ENCODE data around the gene NIM1K.
"Not testable (repeated sequence)": the region's sequence is repeated elsewhere in the genome, so short reads cannot be mapped to it uniquely, and the experiment has no call there.

The NIM1K gene

DNA sequence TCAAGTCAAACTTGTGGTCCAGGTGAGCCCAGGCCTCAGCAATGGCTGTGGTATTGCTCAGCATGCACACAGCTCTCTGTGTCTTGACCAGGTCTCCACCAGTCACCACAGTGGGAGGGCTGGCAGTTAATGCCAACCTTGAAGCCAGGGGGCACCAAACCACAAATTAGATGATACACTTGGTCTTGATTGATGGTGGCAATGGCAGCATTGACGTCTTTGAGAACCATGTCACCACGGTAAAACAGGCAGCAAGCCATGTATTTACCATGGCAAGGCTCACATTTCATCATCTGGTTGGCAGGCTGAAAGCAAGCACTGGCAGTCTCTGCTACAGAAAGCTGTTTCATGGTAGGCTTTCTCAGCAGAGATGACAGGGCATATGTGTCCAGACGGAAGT is 40.0 kb downstream of the NIM1K start:
- DNase-seq: peak; percentile 89

DNA sequence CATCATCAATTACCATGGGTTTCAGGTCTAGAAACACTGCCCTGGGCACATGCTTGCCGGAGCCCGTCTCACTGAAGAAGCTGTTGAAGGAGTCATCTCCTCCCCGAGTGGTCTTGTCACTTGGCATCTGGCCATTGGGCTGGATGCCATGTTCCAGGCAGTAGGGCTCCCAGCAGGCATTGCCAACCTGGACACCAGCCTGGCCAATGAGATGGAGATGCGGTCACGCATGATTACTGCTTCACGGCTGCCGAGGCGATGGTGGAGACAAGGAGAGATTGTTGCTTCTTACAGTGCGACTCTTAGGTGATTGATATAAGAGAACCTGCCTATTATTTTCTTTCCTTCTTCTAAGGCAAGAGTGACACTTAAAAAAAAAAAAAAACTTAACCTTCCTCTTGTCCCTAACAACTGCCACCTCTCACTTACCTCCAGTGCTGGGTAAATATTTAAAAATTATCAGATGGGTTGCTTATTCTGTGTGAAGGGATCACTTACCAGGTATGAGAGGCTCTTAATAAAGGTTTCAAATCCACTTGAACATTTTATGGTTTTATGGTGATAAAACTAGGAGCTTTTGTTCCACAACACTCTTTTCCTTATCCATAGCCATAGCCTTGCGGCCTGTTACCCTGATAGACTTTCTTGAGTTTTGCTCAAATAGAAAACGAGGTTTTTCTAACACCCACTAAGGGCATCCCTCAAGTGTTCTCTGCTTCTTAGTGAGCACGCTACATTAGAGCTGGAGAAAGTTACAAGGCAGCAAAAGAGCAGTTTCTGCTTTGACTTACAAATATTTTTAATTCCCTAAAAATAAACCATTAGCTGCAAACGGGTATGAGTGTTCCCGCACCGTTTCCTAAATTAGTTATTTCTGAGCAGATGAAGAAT is 41.2 kb downstream of the NIM1K start:
- DNase-seq: peak; percentile 91

DNA sequence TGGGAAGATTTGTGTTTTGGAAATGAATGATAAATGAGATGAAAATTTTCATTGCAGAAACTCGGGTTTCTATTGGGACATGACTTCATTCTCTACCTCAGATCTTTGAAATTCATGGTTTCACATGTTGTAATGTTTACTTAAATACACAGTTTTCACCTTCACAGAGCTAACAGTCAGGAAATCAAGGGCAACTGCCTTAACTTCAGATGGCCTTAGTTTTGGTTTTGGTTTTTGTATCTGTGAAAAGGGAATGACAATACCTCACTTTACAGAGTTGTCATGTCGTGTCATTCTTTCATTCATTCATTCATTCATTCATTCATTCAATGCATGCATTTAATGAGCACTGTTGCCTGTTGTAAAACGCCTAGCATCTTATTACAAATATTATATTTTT is 41.9 kb downstream of the NIM1K start:
- DNase-seq: no peak

DNA sequence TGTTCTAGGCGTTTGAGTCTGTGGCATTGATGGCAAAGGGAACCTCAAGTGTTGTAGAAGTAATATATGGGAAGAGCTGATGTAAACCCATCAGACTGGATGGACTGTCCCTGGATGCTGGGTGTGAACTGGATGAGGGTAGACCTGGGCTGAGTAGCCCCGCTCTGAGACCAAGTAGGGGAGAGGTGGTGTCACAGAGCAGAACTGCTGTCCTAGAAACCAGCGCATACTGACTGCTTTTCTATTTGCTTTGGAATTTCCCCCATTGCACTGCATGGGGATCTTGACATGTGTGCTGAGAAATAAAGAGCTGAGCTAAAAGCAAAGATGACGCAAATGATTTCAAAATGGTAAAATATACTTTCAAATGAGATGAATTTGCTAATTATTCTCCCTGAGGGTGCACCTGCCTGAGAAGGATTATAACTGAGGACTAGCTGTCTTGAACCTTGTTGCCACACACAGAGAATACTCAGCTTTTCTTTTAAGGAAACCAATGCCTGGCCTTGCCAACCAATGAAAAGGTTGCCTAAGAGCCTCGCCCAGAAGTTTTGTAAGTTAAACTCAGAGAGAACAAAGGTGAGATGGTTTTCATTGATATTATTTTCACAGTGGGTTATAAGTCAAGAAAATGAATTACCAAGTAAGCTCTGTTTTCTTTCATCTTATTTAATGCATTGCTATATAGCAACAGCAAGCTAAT is 44.8 kb downstream of the NIM1K start:
- no peak for DNase-seq

DNA sequence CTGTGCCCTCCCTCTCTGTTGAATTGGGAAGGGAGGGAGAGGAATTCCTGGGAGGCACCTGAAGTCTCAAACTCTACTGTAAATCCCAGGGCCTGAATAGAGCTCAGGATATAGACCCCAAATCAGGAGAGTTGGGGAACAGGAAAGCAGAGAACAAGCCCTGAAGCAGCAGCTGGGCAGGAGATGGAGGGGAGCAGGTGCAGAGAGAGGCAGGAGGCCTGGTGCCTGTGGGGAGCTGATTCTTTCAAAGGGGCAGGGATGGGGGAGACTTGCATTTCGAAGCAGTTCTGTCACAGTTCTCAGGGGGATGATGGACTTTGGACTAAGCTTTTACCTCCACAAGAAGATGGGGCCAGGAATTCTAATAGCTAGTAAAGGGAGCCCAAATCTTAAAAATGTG is 50.2 kb downstream of the NIM1K start:
- no peak for DNase-seq

DNA sequence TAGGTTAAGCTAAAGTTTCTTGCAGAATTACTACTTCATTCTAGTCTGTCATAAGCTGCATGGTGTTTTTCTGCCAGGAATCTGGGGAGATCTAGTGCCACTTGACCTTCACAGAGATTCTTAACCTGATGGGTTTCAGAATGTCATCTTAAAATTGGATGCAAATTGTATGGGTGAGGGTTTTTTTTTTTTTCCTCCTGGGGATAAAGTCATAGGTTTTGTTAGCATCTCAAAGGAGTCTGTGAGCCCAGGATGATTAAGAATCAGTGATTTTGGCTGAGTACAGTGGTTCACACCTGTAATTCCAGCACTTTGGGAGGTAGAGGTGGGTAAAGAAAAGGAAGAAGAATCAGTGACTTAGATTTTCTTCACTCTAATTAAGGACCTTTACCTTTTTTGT is 51.2 kb downstream of the NIM1K start:
- DNase-seq: no peak

DNA sequence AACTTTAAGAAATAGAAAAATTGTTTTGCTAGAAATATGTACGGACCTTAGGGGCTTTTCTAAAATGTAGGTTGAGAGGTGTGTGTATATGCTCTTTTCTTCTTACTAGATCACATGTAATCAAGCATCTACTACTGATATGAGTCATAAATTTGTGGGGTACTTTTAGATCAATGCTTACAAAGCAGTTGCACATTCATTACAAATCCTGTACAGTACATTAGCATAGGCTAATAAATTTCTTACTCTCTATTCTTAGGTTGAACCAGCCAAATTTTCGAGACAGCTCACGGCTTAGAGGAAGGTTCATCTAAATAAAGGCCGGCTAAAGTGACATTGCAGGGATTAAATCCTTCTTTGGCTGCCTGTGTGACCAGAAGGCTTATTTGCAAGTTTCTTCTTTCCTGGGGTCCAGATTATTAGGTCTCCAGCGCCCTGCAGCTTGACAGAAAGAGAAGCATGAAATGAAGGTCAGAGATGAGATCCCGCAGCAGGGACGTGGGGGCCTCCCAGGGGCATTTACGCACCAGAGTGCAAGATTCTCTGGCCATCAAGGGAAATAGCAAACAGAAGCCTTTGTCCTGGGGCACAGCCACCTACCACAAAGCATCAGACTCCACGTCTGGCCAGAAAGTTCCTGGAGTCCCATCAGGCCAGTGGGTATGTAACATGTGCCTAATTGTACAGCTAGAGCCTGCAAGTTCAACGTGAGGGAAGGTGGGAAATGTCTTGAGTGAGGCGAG is 53.0 kb downstream of the NIM1K start:
- DNase-seq: no peak

DNA sequence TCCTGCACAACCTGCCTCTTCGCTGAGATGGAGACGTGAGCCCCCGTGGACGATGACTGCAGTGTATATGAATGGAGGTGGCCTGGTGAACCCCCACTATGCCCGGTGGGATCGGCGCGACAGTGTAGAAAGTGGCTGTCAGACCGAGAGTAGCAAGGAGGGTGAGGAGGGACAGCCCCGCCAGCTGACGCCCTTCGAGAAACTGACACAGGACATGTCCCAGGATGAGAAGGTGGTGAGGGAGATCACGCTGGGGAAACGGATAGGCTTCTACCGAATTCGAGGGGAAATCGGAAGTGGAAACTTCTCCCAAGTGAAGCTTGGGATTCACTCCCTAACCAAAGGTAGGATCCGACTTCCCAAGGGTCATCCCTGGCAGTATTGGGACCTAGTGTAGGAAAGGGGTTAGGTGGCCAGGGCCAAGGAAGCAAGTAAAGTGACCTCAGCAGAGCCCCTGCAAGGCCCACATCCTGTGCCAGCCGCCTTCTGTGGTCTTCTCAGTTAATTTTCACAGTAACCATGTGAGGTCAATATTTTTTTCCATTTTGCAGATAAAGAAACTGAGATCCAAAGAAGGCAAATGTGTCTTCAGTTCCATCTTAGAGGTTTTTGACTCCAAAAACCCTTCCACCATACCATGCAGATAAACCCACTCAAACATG is 53.8 kb downstream of the NIM1K start:
- DNase-seq: no peak

DNA sequence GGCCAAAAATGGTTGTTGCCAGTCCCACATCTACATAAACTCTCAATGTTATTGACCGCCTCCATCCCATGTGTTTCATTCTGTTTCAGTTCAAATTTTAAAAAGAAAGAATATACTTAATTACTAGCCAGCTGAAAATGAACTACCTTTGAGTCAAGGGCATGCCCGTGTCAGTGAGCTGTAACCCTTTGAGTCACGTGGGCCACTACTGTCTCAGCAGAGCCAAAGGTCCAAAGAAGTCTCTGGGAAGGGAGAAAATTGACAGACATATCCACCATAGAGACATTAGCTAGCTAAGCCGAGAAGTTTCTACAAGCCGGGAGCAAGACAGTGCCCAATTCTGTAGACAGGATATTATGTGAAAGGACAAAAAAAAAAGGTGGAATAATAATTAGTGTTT is 59.7 kb downstream of the NIM1K start:
- no peak for DNase-seq

DNA sequence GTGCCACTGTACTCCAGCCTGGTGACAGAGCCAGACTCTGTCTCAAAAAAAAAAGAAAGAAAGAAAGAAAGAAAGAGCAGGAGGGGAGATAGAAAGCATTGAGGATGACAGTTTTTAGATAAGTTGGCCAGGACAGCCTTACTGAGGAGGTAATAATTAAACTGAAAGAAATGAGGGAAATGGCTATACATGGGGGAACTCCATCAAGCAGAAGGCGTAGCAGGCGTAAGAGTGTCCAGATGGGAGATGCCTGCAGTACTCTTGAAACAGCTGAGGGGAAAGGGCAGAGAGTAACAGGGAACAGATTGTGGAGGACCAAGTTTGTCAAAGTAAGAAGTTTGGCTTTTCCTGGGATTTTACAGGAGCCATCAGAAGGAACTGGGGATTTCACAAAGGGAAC is 63.7 kb downstream of the NIM1K start:
- no peak for DNase-seq

DNA sequence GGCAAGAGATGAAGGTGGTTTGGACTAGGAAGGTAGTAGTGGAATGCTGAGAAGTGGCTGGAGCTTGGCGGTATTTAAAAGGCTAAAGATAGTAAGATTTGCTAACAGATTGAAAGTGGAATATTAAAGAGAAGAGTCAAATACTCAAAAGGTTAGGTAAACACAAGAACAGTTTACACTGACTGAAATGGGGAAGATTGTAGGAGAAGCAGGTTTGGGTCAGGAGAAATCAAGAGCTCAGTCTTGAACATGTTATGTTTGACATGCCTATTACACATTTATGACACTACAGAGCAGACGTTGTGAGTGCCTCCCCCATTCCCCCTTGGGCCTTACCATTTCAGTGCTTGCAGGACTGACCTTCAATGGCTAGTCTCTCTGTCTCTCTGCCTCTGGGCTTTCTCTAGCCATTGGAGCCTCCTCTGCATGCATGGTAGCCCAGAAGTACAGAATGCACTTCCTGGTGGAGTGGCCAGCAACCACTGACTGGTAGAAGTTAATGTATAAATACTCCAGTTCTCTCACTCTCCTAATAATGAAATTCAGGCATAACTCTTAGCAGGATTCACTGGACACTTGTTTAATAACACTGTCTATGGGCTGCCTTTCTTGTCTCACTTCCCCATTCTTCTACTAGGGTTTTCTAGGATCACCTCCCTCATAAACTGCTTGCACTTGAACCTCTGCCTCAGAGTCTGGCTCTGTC is 64.4 kb downstream of the NIM1K start:
- DNase-seq: no peak

DNA sequence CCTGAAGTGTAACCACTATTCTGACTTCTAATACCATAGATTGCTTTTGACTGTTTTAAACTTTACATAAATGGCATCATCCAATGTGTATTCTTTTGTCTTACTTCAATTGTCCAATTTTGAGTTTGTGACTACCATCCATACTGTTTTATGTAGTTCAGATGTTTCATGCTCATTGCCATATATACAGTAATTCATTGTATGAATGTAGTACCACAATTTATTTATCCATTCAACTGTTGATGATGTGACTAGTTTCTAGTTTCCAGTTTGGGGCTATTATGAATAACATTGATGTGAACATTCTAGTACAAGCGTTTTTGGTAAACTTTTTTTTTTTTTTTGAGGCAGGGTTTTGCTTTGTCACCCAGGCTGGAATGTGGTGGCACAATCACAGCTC is 66.1 kb downstream of the NIM1K start:
- no peak for DNase-seq

DNA sequence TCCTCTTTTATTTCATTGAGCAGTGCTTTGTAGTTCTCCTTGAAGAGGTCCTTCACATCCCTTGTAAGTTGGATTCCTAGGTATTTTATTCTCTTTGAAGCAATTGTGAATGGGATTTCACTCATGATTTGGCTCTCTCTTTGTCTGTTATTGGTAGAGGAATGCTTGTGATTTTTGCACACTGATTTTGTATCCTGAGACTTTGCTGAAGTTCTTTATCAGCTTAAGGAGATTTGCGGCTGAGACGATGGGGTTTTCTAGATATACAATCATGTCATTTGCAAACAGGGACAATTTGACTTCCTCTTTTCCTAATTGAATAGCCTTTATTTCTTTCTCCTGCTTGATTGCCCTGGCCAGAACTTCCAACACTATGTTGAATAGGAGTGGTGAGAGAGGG is 70.2 kb downstream of the NIM1K start:
- DNase-seq: not testable (repeated sequence)

DNA sequence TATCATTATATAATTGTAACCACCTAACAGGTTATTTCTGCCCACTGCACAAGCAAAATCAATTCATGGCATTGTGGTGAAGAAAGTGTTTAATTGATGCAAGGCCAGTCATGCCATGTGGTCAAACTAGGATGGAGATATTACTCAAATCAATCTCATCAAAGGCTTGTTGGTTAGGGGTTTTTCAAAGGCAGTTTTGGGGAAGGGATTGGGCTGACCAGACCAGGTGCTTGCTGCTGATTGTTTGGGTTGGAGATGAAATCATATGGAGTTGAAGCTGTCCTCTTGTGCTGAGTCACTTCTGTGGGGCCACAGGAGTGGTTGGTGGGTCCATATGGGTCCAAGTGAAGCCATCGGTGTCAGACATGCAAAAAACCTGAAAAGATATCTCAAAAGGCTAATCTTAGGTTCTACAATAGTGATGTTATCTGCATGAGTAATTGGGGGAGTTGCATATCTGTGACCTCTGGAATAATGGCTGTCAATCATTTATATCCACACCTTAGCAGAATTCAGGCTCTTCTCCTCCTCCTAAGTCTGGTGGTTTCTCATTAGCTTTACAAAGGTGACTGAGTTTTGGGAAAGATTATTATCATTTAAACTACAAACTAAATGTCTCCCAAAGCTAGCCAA is 76.3 kb downstream of the NIM1K start:
- DNase-seq: no peak

DNA sequence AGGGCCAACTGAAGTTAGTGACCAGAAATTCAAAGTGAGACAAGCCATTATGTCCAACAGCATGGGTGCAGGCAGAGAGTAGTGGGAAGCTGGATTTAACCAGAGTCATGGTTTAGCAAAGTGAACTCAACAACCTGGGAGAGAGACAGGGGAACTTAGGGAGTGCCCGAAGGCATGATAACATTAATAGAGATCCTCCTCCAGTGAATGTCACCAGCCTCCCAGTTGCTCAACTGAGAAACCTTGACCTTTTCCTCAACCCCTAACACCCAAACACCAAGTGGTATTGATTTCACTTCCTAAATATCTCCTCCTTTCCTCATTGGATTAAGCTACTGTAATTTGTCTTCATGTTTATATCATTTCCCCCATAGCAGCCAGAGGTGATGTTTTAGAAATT is 78.6 kb downstream of the NIM1K start:
- no peak for DNase-seq

DNA sequence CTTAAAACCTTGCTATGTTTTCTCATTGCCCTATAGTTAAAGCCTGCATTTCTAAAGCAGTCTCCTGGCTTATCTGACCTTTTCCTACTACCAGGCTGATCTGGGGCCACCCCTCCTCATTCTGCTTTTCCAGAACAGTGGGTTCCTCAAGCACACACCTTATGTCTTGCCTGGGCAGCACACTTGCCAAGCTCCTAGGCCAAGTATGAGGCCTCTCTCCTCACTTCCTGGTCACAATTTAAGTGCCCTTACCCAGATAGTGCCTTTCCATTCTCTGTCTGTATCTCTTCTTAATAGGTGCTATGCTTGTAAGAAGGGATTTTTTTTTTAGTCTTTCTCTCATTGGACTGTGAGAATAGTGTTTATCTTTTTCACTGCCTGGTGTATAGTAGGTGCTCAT is 81.5 kb downstream of the NIM1K start:
- no peak for DNase-seq

DNA sequence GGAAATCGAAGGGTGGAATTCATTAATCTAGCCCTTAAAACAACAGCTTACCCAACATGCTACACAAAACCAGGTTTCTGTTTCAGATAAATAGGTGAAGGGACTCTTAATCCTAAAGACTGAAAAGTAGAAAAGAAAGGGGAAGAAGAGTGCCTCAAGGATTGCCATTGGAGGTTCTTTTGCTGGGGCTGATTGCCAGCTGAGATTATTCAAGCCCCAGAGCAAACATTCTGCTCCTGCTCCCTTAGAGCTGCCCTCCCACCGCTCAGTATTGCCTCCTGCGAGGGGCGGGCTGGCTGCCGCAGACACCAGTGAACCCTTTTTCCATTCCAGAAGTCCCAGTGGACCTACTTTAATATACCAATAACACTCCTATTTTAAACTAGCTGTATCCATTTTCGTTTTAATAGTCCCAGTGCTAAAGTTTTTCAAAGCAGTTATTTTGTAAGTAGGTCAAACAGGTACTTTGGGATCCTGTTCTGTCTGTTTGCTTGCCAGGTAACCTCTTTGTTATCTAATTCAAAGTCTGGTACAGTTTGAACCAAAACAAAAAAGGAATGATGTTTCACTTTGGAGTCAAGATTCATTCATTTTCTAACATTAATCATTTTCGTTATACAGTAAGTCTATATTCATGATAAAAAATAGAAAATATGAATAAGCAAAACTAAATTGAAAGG is 82.5 kb downstream of the NIM1K start:
- no peak for DNase-seq

DNA sequence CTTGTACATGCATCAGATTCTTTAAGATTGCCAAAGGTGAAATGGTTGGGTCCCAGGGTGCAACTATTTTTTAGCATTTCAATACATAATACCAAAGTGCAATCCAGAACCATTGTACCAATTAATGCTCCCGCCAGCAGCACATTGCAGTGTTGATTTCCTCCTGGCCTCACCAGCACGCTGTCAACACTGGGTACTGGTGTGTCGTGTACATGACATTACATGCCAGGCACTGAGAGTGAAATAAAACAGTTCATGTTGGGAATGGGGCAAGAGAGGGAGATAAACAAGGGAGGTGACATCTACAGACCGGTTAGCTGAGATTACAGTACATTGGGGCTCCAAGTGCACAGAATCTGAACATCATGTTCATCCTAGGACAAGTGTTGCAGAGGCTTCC is 83.4 kb downstream of the NIM1K start:
- DNase-seq: no peak

DNA sequence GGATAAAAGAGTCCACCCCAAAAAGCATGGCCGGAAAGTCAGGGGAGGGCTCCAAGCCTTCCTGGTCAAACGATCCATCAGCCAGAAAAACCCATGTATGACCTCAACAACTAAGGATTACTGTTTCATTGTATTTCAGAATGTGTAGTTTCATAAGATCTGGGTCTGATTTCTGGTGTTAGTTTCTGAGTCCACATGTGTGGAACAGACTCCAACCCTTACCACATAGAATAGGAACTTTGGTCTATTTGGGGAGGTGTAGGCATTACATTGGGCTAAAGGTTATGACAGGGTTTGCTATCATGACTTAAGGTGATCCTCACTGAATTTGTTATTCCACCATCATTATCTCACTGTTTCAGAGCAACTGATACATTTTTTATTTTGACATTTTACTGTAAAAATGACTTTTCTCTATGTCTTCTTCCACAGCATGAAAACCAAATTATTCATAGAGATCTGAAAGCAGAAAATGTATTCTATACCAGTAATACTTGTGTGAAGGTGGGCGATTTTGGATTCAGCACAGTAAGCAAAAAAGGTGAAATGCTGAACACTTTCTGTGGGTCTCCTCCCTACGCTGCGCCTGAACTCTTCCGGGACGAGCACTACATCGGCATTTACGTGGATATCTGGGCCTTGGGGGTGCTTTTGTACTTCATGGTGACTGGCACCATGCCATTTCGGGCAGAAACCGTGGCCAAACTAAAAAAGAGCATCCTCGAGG is 87.7 kb downstream of the NIM1K start:
- DNase-seq: no peak

DNA sequence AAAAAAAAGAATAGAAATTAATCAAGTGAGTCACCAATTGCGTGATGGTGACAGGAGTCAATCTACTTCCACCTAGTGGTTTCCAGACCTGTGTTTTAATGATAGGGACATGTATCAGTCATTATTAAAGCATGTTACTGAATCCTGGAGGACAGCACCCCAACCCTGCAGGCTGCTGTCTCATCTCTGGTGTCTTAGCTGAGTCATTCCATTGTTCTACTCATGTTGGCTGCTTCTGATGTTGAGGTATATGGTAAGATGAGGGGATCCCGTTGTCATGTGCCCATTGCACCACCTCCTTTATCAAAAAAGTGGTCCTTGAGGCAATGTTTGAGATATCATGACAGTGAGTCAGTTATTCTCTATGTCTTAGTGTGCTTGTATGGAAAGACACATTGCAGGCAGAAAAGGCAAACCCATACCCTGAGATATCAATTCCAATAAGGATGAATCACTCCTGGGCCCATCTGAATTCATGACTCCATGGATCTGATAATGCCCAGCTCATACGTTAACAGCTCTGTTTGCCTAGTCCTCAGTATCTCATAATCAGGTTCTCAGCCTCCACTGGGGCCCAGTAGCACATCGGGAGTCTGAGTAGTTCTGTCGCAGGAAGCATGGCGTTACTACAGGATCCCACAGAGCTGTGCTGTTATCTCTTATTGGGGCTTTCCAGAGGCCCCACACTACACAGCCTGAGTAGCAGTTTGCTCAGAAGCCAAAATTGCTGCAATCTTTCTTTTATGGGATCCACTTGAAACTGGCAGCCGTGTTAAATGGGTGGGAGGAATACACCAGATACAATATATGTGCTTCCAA is 90.0 kb downstream of the NIM1K start:
- DNase-seq: no peak
